Measurements from ENCODE around the gene IFT43. TPM values are rescaled to one million over a fixed set of nuclear protein-coding genes. Genes with fewer than 3 reads are reported as not detected.

Gene IFT43
- total RNA-seq, 1 experiment from 2014 or later = 37.9 TPM

DNA sequence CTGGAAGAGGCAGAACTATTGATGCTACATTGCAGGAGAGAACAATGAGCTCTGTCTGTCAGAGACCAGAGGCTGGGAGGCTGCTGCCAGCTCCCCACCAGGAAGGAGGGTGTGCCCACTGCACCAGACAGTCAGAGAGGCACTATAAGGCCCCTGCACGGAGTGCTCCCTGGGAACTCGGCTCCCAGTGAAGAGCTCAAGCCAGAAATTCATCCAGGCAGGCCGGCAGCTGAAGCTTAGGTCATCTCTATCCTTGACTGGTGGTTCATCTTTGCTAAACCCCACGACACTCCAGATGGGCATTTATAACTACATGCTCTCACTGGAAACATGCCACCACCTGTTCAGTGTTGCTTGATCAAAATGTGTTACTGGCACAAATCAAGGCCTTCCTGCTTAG is 101.1 kb downstream of the IFT43 start:
- CTCF ChIA-PET = no interaction called here
- peaks cover 25% of the 10 kb centered on the region for H3K27me3 Mint-ChIP-seq (ENCODE audit: unreplicated experiment)
- H3K4me1 Mint-ChIP-seq (ENCODE audit: low read depth, unreplicated experiment) = no peaks in the 10 kb centered on the region
- no peak for DNase-seq
- TF ChIP-seq CTCF (IDR thresholded peaks at IDR 0.05; ENCODE audit: unreplicated experiment) = no peak
- no peak overlapping the region for H3K4me3 Mint-ChIP-seq (ENCODE audit: low read depth, unreplicated experiment)
- intact Hi-C loops (cut with micrococcal nuclease; ENCODE audit: unreplicated experiment) = no loop called here
- no peak overlapping the region for H3K27ac Mint-ChIP-seq (ENCODE audit: unreplicated experiment)
- no peaks in the 10 kb centered on the region for H3K9me3 Mint-ChIP-seq (ENCODE audit: low read depth, unreplicated experiment)
- no TSS peak for BruUV-seq (replicated peaks)
- no peaks in the 10 kb centered on the region for H3K36me3 Mint-ChIP-seq (ENCODE audit: insufficient read depth, unreplicated experiment)

GRCh38 chr14:76088326-76088725 is 102.8 kb downstream of the IFT43 start:
- Mint-ChIP-seq H3K36me3 (ENCODE audit: insufficient read depth, unreplicated experiment) (no peaks in the 10 kb centered on the region), H3K27me3 (ENCODE audit: unreplicated experiment) (peaks cover 42% of the 10 kb centered on the region), H3K4me1 (ENCODE audit: low read depth, unreplicated experiment) (no peaks in the 10 kb centered on the region), H3K4me3 (ENCODE audit: low read depth, unreplicated experiment) (no peak overlapping the region), H3K27ac (ENCODE audit: unreplicated experiment) (no peak overlapping the region), H3K9me3 (ENCODE audit: low read depth, unreplicated experiment) (no peaks in the 10 kb centered on the region)
- BruUV-seq (replicated peaks) = no TSS peak
- CTCF ChIA-PET = no interaction called here
- DNase-seq = no peak
- intact Hi-C loops (cut with micrococcal nuclease; ENCODE audit: unreplicated experiment) = no loop called here
- TF ChIP-seq CTCF (IDR thresholded peaks at IDR 0.05; ENCODE audit: unreplicated experiment) = no peak

DNA sequence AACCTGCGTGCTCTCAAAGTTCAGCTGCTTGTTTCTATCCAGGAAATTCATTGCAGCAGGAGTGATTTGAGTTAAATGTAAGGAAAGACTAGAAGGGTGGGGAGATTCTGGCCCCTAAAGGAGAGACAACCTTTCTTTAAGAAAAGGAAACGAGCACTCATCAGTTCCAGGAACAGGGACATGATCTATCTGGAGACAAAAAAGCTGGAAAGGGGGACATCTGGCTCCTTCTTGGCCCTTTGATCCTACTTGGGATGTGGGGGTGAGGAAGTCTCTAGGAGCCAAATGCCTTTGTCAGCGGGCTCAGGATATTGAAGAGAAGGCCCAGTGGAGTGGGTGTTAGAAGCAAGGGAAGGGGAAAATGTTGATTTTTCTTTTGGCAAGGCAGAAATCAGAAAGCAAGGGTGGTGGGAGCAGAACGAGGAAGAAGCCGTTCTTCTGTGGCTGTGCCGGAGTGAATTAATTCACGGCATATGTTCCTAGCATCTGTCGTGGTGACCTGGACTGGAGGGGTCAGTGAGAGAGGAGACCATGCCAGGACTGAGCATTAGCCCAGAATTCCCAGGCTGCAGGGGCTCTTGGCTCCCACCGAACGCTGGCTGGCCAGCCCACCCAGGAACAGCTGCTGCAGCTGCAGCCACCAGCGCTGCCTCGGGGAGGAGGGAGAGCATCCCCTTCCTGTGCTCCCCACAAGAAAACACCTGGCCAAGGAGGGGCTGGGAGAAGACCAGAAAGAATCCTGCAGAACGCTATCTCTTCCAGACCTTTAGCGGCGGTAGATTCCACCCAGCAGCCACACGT is 103.4 kb downstream of the IFT43 start:
- DNase-seq = no peak
- intact Hi-C loops (cut with micrococcal nuclease; ENCODE audit: unreplicated experiment) = no loop called here
- H3K4me1 Mint-ChIP-seq (ENCODE audit: low read depth, unreplicated experiment) = no peaks in the 10 kb centered on the region
- no TSS peak for BruUV-seq (replicated peaks)
- no peak overlapping the region for H3K4me3 Mint-ChIP-seq (ENCODE audit: low read depth, unreplicated experiment)
- no peaks in the 10 kb centered on the region for H3K9me3 Mint-ChIP-seq (ENCODE audit: low read depth, unreplicated experiment)
- CTCF ChIA-PET = no interaction called here
- H3K27me3 Mint-ChIP-seq (ENCODE audit: unreplicated experiment) = peaks cover 48% of the 10 kb centered on the region
- no peaks in the 10 kb centered on the region for H3K36me3 Mint-ChIP-seq (ENCODE audit: insufficient read depth, unreplicated experiment)
- TF ChIP-seq CTCF (IDR thresholded peaks at IDR 0.05; ENCODE audit: unreplicated experiment) = no peak
- no peak overlapping the region for H3K27ac Mint-ChIP-seq (ENCODE audit: unreplicated experiment)

DNA sequence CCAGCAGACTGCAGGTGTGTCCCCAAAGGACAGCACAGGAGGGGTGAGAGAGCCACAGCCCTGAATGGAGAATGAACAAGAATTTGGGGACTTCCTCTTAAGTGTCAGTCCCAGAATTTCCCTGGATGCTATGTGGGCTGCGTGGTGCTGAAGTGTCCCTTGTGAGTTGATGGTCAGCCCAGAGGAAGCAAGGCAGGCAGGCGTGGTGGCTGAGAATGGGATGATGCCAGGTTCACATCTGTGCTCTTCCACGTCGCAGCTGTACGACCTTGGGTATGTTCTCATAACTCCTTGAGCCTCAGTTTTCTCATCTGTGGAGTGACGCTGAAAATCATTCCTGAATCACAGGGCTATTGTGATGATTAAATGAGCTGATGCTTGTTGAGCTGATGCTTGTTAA is 104.0 kb downstream of the IFT43 start:
- no peaks in the 10 kb centered on the region for H3K9me3 Mint-ChIP-seq (ENCODE audit: low read depth, unreplicated experiment)
- H3K4me1 Mint-ChIP-seq (ENCODE audit: low read depth, unreplicated experiment) = no peaks in the 10 kb centered on the region
- H3K4me3 Mint-ChIP-seq (ENCODE audit: low read depth, unreplicated experiment) = no peak overlapping the region
- DNase-seq = no peak
- BruUV-seq (replicated peaks) = no TSS peak
- peaks cover 55% of the 10 kb centered on the region for H3K27me3 Mint-ChIP-seq (ENCODE audit: unreplicated experiment)
- H3K27ac Mint-ChIP-seq (ENCODE audit: unreplicated experiment) = no peak overlapping the region
- intact Hi-C loops (cut with micrococcal nuclease; ENCODE audit: unreplicated experiment) = no loop called here
- no peak for TF ChIP-seq CTCF (IDR thresholded peaks at IDR 0.05; ENCODE audit: unreplicated experiment)
- no peaks in the 10 kb centered on the region for H3K36me3 Mint-ChIP-seq (ENCODE audit: insufficient read depth, unreplicated experiment)
- CTCF ChIA-PET = no interaction called here

Data from Calu3 (cell line).